DOHH2 (cell line): ENCODE results near the gene RNF144A.

Source experiments
- CTCF ChIP-seq: fragments of 200-600 bp; sonication (generic); IDR thresholded peaks from one replicate; pipeline ENCODE4 v1.5.1; 2014; ENCODE audit warnings: antibody characterized with exemption, mild to moderate bottlenecking, low read depth, low read length; ENCODE audit not compliant: poor library complexity, severe bottlenecking
- EZH2phosphoT487 ChIP-seq: fragments of 200-600 bp; sonication (generic); IDR thresholded peaks from 2 replicates; pipeline ENCODE4 v1.6.1; 2017; ENCODE audit warnings: borderline replicate concordance, mild to moderate bottlenecking, antibody characterized with exemption, low read length, moderate library complexity, mixed read lengths

- TF ChIP-seq CTCF, result no peak
- no peak for TF ChIP-seq EZH2phosphoT487
These were observed 106.3 kb downstream of the RNF144A start for GRCh38 chr2:7023542-7023941.
